CD4-positive, alpha-beta T cell treated with Interferon alpha-2 for 1 hour (primary cell): Measurements from ENCODE around the gene ZFHX3.
"Not testable (repeated sequence)": the region's sequence is repeated elsewhere in the genome, so short reads cannot be mapped to it uniquely, and the experiment has no call there.

Experiments
- DNase-seq, 2 donors: peaks; one replicate each; pipeline ENCODE4 v3.0.0-alpha.2; 2020 to 2022

The ZFHX3 gene

DNA sequence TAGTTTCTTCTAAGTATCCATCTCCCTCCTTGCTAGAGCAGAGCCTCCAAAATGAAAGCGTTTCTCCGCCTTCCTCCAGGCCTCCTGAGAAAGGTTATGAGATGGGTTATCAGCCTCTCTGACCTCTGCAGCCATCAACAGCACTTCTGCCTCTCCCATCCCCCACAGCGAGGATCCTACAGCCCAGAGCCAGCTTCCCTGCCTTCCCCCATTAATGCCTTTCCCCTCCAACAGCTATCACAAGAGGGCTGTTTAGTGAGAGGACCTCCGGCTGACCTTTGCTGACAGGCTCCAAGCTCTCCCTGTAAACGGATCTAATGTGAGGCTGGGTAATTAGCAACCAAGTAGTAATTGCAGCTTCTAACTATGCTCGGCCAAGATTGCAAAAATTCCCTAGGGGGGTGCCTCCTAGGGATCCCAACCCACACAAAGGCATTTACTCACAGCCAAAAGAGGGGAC, 55.8 kb downstream of the ZFHX3 start:
- DNase-seq, result no peak

DNA sequence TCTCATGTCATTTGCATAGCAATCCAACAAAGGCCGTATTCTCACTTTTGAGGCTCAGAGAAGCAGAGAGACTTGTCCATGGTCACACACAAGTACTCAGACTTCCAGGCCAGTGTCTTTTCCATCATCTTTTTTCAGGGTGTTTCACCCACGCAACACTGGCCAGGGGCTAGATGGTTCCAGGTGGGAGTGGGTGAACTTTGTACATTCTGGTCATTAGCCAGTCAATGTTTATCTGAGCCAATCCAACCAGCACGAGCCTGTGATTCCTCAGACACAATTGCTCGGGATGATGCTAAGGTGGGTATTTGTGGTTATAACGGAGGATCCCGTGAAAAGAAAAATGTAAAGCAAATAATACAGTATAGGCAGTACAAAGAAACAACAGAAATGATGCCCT, 56.3 kb downstream of the ZFHX3 start:
- DNase-seq, result no peak

DNA sequence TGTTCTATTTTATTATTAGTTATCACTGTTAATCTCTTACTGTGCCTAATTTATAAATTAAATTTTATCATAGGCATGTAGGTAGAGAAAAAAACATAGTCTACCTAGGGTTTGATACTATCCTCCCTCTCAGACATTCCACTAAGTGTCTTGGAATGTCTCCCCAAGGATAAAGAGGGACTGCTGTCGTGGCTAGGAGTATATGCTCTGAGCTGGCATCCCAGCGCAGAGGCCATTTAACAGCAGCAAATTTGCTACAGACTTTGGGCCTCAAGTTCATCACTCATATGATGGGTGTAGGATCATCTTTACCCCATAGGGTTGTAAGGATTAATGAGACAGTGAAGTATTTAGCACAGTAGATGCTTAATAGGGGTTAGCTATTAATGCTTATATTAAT, 56.7 kb downstream of the ZFHX3 start:
- DNase-seq, result no peak

DNA sequence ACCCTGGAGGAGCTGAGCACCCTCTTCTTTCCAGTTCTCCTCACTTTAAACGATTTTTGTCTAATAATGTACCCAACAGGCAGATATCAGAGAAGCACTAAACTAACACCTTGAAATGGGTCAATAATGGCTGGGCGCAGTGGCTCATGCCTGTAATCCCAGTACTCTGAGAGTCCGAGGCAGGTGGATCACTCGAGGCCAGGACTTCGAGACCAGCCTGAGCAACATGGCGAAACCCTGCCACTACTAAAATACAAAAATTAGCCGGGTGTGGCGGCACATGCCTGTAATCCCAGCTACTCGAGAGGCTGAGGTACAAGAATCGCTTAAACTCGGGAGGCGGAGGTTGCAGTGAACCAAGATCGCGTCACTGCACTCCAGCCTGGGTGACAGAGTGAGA, 57.4 kb downstream of the ZFHX3 start:
- DNase-seq, result no peak

DNA sequence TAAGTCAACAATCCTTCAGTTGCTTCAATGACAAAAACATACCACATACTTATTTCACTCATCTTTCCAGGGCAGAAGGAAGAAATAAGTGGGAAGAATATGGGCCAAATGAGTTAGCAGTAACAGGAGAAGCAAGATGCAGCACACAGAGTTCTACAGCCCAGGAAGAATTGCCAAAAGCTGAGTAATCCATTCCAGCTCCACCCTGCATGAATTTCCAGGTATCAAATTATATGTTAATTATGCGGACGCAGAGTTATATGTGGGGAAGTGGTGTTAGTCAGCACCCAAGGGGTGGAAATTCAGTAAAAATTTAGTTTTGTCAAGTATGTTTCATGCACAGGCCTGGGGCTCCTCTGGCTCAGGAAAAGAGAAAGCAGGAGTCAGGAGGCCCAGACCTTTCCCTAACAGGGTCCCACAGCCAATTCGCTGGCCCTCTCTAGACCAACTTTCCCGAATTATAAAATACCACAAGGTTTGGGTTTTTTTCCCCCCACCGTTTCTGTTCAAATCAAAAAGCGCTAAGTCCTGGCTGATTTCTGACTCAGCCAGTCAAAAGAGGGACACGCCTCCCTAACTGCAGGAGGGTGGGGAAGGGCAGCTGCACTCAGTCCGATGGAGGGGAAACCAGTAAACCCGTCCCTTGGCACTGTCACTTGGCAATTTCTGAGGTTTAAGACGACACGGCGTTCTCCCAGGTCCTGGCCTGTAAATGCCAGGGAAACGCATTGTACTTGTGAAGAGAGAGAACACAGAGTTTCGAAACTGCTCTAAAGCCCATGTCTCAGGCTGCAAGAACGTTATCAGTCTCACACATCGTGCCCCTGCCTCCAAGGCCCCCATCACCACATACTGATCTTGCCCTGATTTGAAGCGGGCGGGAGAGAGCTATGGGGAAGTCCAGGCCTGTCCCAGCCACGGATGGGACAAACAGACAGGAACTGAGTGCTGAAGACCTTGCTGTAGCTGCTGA, 58.1 kb downstream of the ZFHX3 start:
- no peak for DNase-seq

DNA sequence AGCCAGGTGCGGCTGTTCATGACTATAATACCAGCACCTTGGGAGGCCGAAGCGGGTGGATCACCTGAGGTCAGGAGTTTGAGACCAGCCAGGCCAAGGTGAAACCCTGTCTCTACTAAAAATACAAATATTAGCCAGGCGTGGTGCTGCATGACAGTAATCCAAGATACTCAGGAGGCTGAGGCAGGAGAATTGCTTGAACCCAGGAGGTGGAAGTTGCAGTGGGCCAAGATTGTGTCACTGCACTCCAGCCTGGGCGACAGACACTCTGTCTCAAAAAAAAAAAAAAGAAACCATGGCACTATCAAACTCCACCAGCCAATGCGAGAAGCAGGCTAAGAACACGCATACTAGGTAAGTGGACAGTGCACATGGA, 58.7 kb downstream of the ZFHX3 start:
- DNase-seq, result not testable (repeated sequence)

DNA sequence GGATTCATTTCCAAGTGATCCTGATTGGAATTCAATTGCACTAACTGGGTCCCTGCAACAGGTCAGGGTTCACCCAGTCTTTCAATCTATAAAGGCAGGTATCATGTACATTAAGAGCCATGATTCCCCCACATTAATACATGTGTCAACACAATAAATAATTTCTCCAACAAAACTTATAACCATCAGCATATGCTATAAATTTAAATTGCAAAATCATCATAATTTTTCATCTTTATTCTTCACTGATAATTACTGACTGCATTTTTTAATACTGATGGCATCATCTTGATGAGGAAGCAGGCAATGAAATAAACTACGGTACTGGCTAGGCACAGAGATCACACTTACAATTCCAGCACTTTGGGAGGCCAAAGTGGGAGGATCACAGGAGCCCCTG, 59.4 kb downstream of the ZFHX3 start:
- no peak for DNase-seq

DNA sequence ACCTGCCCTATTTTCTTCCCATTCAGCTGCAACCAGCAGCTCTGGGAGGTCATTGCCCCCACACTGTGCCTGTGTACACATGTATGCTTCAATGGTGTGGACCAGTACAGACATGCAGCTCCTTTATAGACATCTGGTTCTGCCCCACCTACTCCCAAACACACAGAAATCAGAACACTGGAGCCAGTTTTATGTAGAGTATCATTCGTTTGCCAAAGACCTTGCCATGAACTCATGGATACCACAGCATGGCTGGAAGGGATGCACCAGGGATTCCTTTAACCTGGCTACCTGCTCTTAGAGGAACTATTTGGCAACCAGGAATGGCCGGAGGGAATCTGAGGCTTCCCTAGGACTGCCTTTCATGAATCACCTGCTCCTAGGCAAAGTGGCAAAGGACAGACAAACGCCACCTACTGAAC, 60.4 kb downstream of the ZFHX3 start:
- DNase-seq, result no peak

DNA sequence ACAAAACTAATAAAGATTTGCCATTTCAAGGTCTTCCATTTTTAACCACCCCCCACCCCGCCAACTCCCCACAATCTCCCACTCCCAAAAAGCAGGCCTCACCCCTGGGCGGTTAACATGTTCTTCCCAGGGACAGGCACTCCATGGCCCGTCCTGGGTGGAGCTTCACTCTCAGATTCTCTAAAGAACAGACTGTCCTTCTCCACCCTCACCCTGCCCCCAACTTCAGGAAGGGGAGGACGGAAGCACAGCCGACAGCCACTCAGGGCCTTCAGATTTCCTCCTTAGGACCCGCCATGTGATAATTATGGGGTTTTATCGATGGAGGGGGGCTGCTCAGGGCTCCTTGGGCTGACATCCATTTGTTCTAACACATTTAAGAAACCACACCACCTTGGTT, 61.9 kb downstream of the ZFHX3 start:
- no peak for DNase-seq

DNA sequence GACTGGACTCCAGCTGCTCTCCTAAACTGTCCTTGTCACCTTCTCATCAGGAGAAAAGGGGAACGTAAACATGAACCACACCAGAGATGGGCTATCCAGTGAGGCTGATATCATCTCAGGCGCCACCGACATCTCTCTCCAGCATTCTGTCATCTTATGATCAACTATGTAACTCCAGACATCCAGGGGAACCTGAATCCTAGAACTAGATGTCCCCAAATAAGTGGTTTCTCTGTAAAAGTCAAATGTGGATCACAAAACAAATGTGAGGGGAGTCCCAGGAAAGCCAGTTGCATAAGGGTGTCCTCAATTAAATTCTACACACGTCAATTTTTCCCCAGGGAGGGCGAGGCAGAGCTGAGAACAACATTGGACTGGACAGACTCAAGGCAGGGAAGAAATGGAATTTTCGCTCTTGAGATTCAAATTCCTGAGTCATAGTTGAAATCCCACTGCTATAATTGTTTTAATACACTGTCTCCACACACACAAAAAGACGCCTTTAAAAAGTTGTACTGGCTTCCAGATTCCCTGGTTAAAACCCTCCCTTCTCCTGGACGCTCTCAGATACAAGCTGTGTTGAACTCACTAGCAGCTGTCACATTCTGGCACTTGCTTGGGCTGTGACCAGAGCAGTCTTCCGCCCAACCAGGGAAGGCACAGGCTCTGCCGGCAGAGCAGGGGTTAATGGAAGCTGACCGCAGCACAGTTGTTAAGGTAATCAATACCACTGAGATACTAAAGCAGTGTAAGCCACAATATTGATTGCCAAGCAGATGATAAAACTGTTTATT, 62.6 kb downstream of the ZFHX3 start:
- no peak for DNase-seq

DNA sequence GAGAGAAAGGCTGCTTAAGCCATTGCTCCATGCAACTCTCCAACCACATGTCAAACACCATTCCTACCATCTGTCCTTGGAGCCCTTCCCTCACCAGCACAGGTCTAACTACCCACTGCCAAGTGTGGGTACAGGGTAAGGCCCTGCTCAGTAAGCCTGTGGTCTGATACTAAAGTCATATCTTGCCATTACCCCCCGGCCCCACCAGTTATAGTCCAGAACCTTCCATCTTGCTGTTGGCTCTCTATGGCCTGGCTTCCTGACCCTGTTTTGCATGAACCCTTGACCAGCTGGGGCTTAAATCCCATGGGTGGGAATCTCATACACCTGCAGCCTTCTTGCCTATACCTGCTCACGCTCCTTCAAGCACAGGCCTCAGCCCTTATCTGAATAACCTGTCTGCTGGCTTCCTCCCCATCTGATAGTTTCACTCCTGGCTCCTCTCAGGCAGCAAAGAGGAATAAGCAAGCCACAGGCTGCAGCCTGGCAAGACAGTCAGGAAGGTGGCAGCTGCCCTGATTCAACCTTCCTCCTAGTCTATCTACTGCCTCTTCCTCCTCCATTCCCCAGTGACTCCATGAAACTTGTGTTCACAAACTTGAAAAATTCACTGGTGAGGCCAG, 64.1 kb downstream of the ZFHX3 start:
- no peak for DNase-seq

DNA sequence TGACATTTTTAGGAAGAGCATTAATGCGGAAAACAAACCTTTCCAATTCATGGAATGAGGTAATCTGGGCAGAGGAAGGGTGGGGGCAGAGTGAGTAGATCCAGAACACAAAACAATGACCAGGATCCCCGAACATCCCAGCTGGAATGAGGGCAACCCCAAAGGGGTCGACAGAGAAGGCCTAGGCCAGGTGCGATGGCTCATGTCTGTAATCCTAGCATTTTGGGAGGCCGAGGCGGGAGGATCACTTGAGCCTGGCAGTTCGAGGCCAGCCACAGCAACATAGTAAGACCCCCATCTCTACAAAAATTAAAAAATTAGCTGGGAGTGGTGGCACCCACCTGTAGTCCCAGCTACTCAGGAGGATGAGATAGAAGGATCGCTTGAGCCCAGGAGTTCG, 64.7 kb downstream of the ZFHX3 start:
- no peak for DNase-seq

DNA sequence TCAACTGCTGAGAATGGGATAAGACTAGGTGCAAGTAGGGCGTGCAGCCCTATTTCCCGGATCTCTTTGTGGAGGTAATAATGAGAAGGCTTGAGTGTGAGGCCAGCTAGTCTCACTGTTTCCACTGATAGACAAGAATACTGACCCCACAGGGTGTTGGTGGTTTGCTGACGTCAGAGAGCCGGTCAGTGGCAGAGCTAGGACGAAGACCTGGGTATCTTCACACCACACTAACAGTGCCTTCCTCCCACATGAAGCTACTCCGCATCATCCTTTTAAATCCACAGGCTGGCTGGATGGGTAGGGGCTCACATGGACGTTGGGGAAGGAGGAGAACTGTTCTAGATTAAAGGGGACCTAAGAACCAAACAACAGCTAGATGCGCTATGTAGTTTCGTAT, 68.0 kb downstream of the ZFHX3 start:
- no peak for DNase-seq

DNA sequence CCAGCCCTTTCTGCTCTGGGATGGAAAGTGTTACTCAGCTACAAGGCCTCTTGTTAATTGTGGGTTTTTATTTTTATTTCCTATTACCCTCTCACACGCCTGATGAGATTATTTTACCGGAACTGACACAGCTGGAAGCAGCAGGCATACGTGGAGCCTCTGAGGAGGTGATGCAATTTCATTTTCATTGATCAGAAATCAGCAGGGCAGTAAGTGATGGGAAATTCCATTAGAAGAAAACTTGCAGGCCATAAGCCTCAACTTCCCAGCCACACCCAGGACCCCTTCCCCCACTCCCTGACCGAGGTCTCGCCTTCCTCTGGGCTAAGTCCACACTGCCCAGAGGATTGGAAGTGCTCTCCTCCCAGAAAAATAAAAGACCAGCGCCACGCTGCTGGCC, 69.7 kb downstream of the ZFHX3 start:
- peak in 1 of 2 donors; percentile 27 for DNase-seq

DNA sequence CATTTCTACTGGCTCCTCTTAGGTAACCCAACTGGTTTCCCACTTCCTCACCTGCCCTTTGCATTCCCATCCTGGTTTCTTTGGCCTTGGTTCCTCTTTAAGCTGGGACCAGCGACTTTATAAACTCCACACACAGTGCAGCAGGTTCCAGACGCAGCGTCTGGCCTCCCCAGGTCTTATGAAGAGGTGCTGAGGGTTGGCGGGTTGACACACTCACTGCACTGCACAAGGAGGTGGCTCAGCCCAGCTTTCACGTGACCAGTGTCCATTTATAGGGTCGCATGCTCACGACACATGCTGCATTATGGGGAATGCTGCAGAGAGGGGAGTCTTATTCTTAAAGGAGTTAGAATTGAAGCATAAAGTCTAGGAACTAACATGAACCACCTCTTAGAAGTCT, 70.8 kb downstream of the ZFHX3 start:
- no peak for DNase-seq

DNA sequence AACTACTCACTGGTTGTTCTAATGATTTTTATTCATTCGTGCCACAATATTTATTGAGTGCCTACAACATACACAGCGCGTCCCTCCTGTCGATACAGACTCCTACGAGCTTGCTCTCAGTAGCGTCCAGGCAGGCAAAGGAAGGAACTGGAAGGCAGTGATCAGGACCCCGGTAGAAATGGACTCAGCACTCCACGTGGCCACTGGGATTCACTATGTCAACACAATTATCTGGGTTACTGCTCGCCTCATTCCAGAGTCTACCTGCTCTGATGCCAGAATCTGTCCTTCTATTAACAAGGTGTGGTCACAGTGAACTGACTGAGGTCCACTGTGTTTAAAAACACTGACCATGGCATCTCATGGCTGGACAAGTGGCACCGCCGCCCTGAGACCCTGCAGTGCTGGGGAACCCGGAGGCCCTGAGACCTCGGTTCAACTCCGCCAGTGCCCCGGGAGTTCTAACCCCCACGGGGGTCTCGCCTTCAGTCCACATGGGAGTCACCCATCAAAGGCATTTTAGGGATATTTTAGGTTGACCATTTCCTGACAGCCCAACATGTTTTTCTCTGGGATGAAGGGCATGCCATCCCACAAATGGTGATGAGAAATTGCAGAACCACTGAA, 71.4 kb downstream of the ZFHX3 start:
- DNase-seq, result no peak

DNA sequence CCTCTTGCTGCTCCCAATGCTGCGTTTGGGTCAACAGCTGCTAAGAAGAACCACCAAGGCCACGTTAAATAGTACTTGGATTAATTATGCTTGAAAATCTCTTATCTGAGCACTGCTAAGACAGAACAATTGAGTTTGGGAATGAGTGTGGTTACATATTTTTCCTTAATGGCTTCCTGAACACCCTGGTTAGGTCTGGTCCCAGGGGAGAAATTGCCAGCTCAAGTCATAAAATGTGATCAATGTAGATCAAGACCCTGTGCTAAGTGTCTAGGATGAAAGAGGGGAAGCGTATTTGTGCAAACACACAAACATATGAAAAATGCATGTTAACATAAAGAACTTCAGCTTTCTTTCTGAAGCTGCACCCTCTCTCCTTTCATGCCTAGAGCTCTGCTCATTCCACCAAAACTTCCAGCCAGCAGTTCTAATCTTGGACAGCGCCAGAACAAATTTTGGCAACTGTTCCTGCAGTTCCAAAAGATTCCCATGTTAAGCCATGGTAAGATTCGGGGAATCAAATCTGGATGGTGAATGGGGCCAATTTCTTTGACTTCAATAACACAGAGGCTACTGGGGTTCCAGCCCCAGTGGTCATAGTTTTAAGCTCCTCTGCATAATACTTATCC, 72.0 kb downstream of the ZFHX3 start:
- no peak for DNase-seq

DNA sequence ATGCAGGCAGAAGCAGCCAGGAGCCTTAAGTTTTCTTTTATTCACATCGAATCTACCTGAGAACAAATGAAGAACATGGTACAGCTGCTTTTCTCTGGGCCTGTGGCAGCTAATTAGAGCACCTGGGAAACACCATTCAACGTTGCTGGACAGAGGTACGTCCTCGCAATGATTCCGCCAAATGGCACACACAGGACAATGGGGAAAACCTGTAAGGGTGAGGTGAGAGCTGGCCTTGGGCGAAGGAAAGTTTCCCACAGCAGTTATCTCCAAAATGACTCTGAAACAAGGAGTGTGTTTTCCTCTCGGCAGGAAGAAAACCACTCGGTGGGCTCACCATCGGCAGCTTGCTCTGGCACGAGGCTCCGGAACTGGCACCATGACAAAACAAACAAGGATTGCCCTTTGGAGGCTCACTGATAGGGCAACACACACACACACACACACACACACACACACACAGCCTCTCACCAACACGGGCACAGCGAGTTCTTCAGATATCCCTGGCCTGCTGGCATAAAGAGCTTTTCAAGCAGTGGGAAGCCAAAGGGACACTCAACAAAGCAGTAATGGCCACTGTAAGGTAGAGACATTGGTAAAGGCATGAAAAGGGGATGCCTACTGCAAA, 73.7 kb downstream of the ZFHX3 start:
- DNase-seq, result no peak

DNA sequence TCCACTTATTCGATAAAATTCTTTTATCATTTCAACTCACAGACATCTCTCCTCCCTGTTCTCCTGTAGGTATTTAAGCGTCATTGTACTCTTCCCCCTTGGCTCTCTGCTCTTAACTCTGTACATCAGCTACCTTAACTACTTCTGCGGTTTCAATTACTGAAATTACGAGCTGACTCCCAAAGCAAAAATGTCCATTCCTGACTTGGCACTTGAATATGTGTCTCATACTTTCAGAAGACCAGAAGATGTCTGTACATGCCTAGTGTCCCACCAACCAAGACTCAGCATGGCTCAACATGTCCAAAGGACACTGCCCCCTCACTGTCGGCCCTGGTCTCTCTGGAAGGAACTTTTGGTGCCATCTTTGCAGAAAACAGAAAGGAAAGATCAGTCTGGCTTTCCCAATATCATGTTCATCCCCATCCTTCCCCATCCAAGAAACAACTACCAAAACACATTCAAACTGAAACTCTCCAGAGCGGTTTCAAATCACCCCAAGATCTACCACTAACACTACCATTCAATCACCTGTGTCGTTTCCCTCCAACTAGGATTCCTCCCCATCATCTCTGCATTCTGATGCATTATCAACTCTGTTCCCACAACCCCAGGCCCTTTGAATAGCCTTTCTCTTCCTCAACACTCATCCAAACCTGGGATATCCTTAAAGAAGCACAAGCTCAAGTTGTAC, 74.9 kb downstream of the ZFHX3 start:
- no peak for DNase-seq

DNA sequence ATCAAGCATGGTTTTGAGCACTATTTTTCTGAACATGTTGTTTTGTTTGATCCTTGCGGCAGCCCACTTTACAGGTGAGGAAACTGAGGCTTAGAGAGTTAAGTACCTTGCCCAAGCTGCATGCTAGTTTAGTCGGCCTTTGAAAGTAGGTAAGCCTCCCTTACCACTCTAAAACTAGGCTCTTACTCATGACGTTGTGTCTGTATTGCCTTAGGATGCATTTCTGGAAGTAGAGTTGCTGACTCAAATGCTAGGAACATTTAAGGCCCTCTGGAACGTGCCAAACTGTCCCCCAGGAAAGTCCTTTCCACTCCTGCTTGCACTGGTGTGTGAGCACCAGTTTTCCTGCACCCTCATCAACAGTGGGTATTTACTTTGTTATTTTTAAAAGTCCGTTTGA, 76.6 kb downstream of the ZFHX3 start:
- DNase-seq, result no peak

DNA sequence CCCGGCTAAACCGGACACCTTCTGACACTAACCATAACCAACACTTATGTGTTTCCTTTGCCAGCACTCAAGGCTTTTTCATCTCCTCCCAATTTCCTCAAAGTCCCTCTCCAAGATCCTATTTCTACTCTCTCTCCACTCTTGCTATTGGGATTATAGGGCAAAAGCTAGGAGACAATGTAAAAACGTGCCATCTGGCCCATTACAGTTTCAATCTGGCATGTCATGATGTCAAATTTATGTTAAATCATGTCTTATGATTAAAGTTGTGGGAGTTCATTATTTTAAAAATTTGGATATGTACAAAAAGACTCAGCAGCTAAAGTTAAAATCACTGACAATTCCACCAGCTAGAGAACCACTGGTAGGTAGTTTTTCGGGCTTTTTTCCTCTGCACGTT, 77.3 kb downstream of the ZFHX3 start:
- no peak for DNase-seq
